Neural crest cell (in vitro differentiated cells): Measurements from ENCODE around the gene PRIM2. TPM values are rescaled to one million over a fixed set of nuclear protein-coding genes. Genes with fewer than 3 reads are reported as not detected.
"Not testable (repeated sequence)": the region's sequence is repeated elsewhere in the genome, so short reads cannot be mapped to it uniquely, and the experiment has no call there.

ENCODE experiments used
- DNase-seq: peaks from one replicate; pipeline ENCODE4 v3.0.0; 2021; ENCODE audit warnings: low read depth, mixed read lengths, low spot score
- H3K27ac Mint-ChIP-seq: one replicate; pipeline ENCODE4 v1.8.0; 2021; ENCODE audit warnings: mild to moderate bottlenecking, mixed read lengths; ENCODE audit not compliant: unreplicated experiment
- H3K27me3 Mint-ChIP-seq: 2 replicates; pipeline ENCODE4 v1.8.0; 2021; ENCODE audit warnings: low read depth, mild to moderate bottlenecking, mixed read lengths
- H3K36me3 Mint-ChIP-seq: 2 replicates; pipeline ENCODE4 v1.8.0; 2021; ENCODE audit warnings: low read depth, mild to moderate bottlenecking, mixed read lengths
- H3K4me1 Mint-ChIP-seq: 2 replicates; pipeline ENCODE4 v1.8.0; 2021; ENCODE audit warnings: mixed read lengths
- H3K4me3 Mint-ChIP-seq: one replicate; pipeline ENCODE4 v1.8.0; 2021; ENCODE audit warnings: mild to moderate bottlenecking, mixed read lengths
- H3K9me3 Mint-ChIP-seq: 2 replicates; pipeline ENCODE4 v1.8.0; 2021; ENCODE audit warnings: mixed read lengths
- CTCF ChIP-seq: fragments of 200-600 bp; sonication (generic); conservative IDR thresholded peaks from 2 replicates; pipeline ENCODE4 v1.5.0; 2021; ENCODE audit warnings: antibody characterized with exemption, mild to moderate bottlenecking
- total RNA-seq: library from RNA; stranded (reverse); gene quantifications from 2 replicates; pipeline ENCODE4 v1.2.1, GENCODE V29; 2021

PRIM2 gene
- total RNA-seq, 1 donor from 2014 or later, result 35.6 TPM

GRCh38 chr6:57515845-57516244 is 198.4 kb downstream of the PRIM2 start:
- not testable (repeated sequence) for H3K4me3 Mint-ChIP-seq, H3K27ac Mint-ChIP-seq, H3K36me3 Mint-ChIP-seq, H3K9me3 Mint-ChIP-seq, H3K27me3 Mint-ChIP-seq, DNase-seq
- peaks cover 12% of the 10 kb centered on the region for H3K4me1 Mint-ChIP-seq

GRCh38 chr6:57516776-57517175 is 199.3 kb downstream of the PRIM2 start:
- H3K27me3 Mint-ChIP-seq, H3K4me3 Mint-ChIP-seq, DNase-seq: not testable (repeated sequence)

GRCh38 chr6:57519198-57519597 is 201.8 kb downstream of the PRIM2 start:
- H3K27me3 Mint-ChIP-seq, H3K4me3 Mint-ChIP-seq, H3K9me3 Mint-ChIP-seq, DNase-seq, H3K27ac Mint-ChIP-seq, H3K36me3 Mint-ChIP-seq: not testable (repeated sequence)
- peaks cover 12% of the 10 kb centered on the region for H3K4me1 Mint-ChIP-seq

More at GRCh38 chr6:57516776-57517175, 199.3 kb downstream of the PRIM2 start:
- H3K36me3 Mint-ChIP-seq, H3K9me3 Mint-ChIP-seq, H3K27ac Mint-ChIP-seq: not testable (repeated sequence)
- H3K4me1 Mint-ChIP-seq, result peaks cover 12% of the 10 kb centered on the region

GRCh38 chr6:57521085-57521484 is 203.7 kb downstream of the PRIM2 start:
- peaks cover 17% of the 10 kb centered on the region for H3K4me1 Mint-ChIP-seq
- H3K9me3 Mint-ChIP-seq, H3K27me3 Mint-ChIP-seq, H3K27ac Mint-ChIP-seq, H3K36me3 Mint-ChIP-seq, DNase-seq, H3K4me3 Mint-ChIP-seq: not testable (repeated sequence)

- H3K36me3 Mint-ChIP-seq, DNase-seq, H3K9me3 Mint-ChIP-seq, H3K27me3 Mint-ChIP-seq, H3K4me3 Mint-ChIP-seq, H3K27ac Mint-ChIP-seq: not testable (repeated sequence)
- H3K4me1 Mint-ChIP-seq, result peaks cover 17% of the 10 kb centered on the region
Measured at GRCh38 chr6:57523221-57523620, 205.8 kb downstream of the PRIM2 start.

GRCh38 chr6:57529755-57530154 is 212.3 kb downstream of the PRIM2 start:
- H3K9me3 Mint-ChIP-seq, H3K27me3 Mint-ChIP-seq, H3K4me3 Mint-ChIP-seq, DNase-seq, H3K27ac Mint-ChIP-seq, H3K4me1 Mint-ChIP-seq, H3K36me3 Mint-ChIP-seq: not testable (repeated sequence)

- H3K4me1 Mint-ChIP-seq, H3K9me3 Mint-ChIP-seq, H3K27ac Mint-ChIP-seq, H3K4me3 Mint-ChIP-seq, DNase-seq, H3K27me3 Mint-ChIP-seq, H3K36me3 Mint-ChIP-seq: not testable (repeated sequence)
Measured at GRCh38 chr6:57532660-57533059, 215.2 kb downstream of the PRIM2 start.

- not testable (repeated sequence) for H3K4me1 Mint-ChIP-seq, H3K27me3 Mint-ChIP-seq, H3K36me3 Mint-ChIP-seq, H3K4me3 Mint-ChIP-seq, H3K9me3 Mint-ChIP-seq, H3K27ac Mint-ChIP-seq, DNase-seq
Measured at GRCh38 chr6:57535121-57535520, 217.7 kb downstream of the PRIM2 start.

GRCh38 chr6:57535994-57536393 is 218.6 kb downstream of the PRIM2 start:
- H3K9me3 Mint-ChIP-seq, H3K27me3 Mint-ChIP-seq, H3K4me3 Mint-ChIP-seq, H3K4me1 Mint-ChIP-seq, DNase-seq, H3K36me3 Mint-ChIP-seq, H3K27ac Mint-ChIP-seq: not testable (repeated sequence)
- TF ChIP-seq CTCF, result peak; percentile 58

GRCh38 chr6:57537916-57538315 is 220.5 kb downstream of the PRIM2 start:
- not testable (repeated sequence) for DNase-seq, H3K4me1 Mint-ChIP-seq, H3K4me3 Mint-ChIP-seq, H3K9me3 Mint-ChIP-seq, H3K27me3 Mint-ChIP-seq, H3K27ac Mint-ChIP-seq
- peaks cover 10% of the 10 kb centered on the region for H3K36me3 Mint-ChIP-seq

GRCh38 chr6:57551961-57552360 is 234.5 kb downstream of the PRIM2 start:
- not testable (repeated sequence) for H3K36me3 Mint-ChIP-seq, H3K9me3 Mint-ChIP-seq, DNase-seq, H3K4me1 Mint-ChIP-seq, H3K27ac Mint-ChIP-seq, H3K4me3 Mint-ChIP-seq, H3K27me3 Mint-ChIP-seq

- not testable (repeated sequence) for H3K27me3 Mint-ChIP-seq, DNase-seq, H3K4me1 Mint-ChIP-seq, H3K36me3 Mint-ChIP-seq, H3K4me3 Mint-ChIP-seq, H3K27ac Mint-ChIP-seq, H3K9me3 Mint-ChIP-seq
Measured at GRCh38 chr6:57557855-57558254, 240.4 kb downstream of the PRIM2 start.

GRCh38 chr6:57559170-57559569 is 241.7 kb downstream of the PRIM2 start:
- not testable (repeated sequence) for H3K9me3 Mint-ChIP-seq, H3K36me3 Mint-ChIP-seq, H3K4me1 Mint-ChIP-seq, H3K27ac Mint-ChIP-seq, DNase-seq, H3K27me3 Mint-ChIP-seq, H3K4me3 Mint-ChIP-seq

GRCh38 chr6:57562233-57562632 is 244.8 kb downstream of the PRIM2 start:
- H3K4me1 Mint-ChIP-seq, H3K27ac Mint-ChIP-seq, H3K27me3 Mint-ChIP-seq, H3K36me3 Mint-ChIP-seq, H3K9me3 Mint-ChIP-seq, H3K4me3 Mint-ChIP-seq, DNase-seq: not testable (repeated sequence)
